KOPT-K1 (cell line): ENCODE results near the gene MYPOP.
"Not testable (repeated sequence)": the region's sequence is repeated elsewhere in the genome, so short reads cannot be mapped to it uniquely, and the experiment has no call there.

Source experiments
- H3K27ac ChIP-seq: fragments of 200-600 bp; sonication (generic); 2 replicates; pipeline ENCODE4 v1.5.1; 2016; ENCODE audit warnings: antibody characterized with exemption, mild to moderate bottlenecking, low read depth, low read length; ENCODE audit not compliant: poor library complexity, severe bottlenecking
- H3K36me3 ChIP-seq: fragments of 200-600 bp; sonication (generic); 2 replicates; pipeline ENCODE4 v1.5.1; 2017; ENCODE audit warnings: antibody characterized with exemption, mild to moderate bottlenecking, low read length, moderate library complexity; ENCODE audit not compliant: insufficient read depth
- H3K9me3 ChIP-seq: fragments of 200-600 bp; sonication (generic); 2 replicates; pipeline ENCODE4 v1.5.1; 2017; ENCODE audit warnings: antibody characterized with exemption, low read length, mild to moderate bottlenecking; ENCODE audit not compliant: insufficient read depth, poor library complexity, severe bottlenecking

MYPOP gene

GRCh38 chr19:45897261-45897812, 5.1 kb downstream of the MYPOP start:
- Histone ChIP-seq H3K27ac (no peak overlapping the region), H3K36me3 (peaks cover 52% of the 10 kb centered on the region)

GRCh38 chr19:45895983-45896599, 6.3 kb downstream of the MYPOP start:
- not testable (repeated sequence) for H3K9me3 ChIP-seq, H3K27ac ChIP-seq
- H3K36me3 ChIP-seq, result peaks cover 52% of the 10 kb centered on the region

More at GRCh38 chr19:45897261-45897812, 5.1 kb downstream of the MYPOP start:
- H3K9me3 ChIP-seq, result no peaks in the 10 kb centered on the region

- Histone ChIP-seq H3K27ac (no peak overlapping the region), H3K36me3 (peaks cover 51% of the 10 kb centered on the region), H3K9me3 (no peaks in the 10 kb centered on the region)
Observed at GRCh38 chr19:45895519-45895972, 6.9 kb downstream of the MYPOP start.

GRCh38 chr19:45890877-45891276, 11.5 kb downstream of the MYPOP start:
- Histone ChIP-seq H3K9me3 (no peaks in the 10 kb centered on the region), H3K27ac (no peak overlapping the region), H3K36me3 (peaks cover 12% of the 10 kb centered on the region; the same call in 1 of the 2 replicates)

- Histone ChIP-seq H3K36me3 (peaks cover 7% of the 10 kb centered on the region; the same call in 1 of the 2 replicates), H3K27ac (no peak overlapping the region)
Observed at GRCh38 chr19:45889210-45889885, 13.1 kb downstream of the MYPOP start.

GRCh38 chr19:45887200-45887710, 15.2 kb downstream of the MYPOP start:
- Histone ChIP-seq H3K27ac (peak overlapping the region; percentile 92), H3K9me3 (no peaks in the 10 kb centered on the region), H3K36me3 (peaks cover 22% of the 10 kb centered on the region)

More at GRCh38 chr19:45889210-45889885, 13.1 kb downstream of the MYPOP start:
- no peaks in the 10 kb centered on the region for H3K9me3 ChIP-seq

GRCh38 chr19:45886427-45887199, 15.8 kb downstream of the MYPOP start:
- Histone ChIP-seq H3K9me3 (no peaks in the 10 kb centered on the region), H3K36me3 (peaks cover 22% of the 10 kb centered on the region), H3K27ac (peak overlapping the region; percentile 92)

GRCh38 chr19:45885556-45886426, 16.6 kb downstream of the MYPOP start, which contains the start of gene IRF2BP1:
Gene IRF2BP1 (minus strand): TSS chr19:45886141. CDS start chr19:45885774, 367 bp downstream.
- no peaks in the 10 kb centered on the region for H3K9me3 ChIP-seq
- H3K27ac ChIP-seq, result peak within 1 kb of the TSS; percentile 92
- H3K36me3 ChIP-seq, result peaks cover 22% of the 10 kb centered on the region

- peak overlapping the region; percentile 92 for H3K27ac ChIP-seq
Observed at GRCh38 chr19:45884682-45885555, 17.5 kb downstream of the MYPOP start.

GRCh38 chr19:45883881-45884681, 18.3 kb downstream of the MYPOP start:
- H3K9me3 ChIP-seq, result no peaks in the 10 kb centered on the region
- H3K36me3 ChIP-seq, result peaks cover 22% of the 10 kb centered on the region
- H3K27ac ChIP-seq, result no peak overlapping the region

More at GRCh38 chr19:45884682-45885555, 17.5 kb downstream of the MYPOP start:
- Histone ChIP-seq H3K36me3 (peaks cover 22% of the 10 kb centered on the region), H3K9me3 (no peaks in the 10 kb centered on the region)

GRCh38 chr19:45883586-45883880, 18.9 kb downstream of the MYPOP start:
- Histone ChIP-seq H3K9me3 (no peaks in the 10 kb centered on the region), H3K27ac (no peak overlapping the region)

GRCh38 chr19:45882652-45883585, 19.5 kb downstream of the MYPOP start:
- Histone ChIP-seq H3K36me3 (peaks cover 22% of the 10 kb centered on the region), H3K27ac (no peak overlapping the region), H3K9me3 (no peaks in the 10 kb centered on the region)

More at GRCh38 chr19:45883586-45883880, 18.9 kb downstream of the MYPOP start:
- peaks cover 22% of the 10 kb centered on the region for H3K36me3 ChIP-seq
